Gastroesophageal sphincter (tissue), 3 donors: ENCODE data around the gene TBC1D10B.

Experiments used
- POLR2A ChIP-seq, 2 donors: fragments of 450-650 bp; IDR thresholded peaks; one replicate each; pipeline ENCODE4 v1.6.1; 2017; ENCODE audit warnings: antibody characterized with exemption in 2 of 2, mild to moderate bottlenecking in 2 of 2, moderate library complexity in 1 of 2
- TF ChIP-seq, protein P1 (sequence below), 4 experiments: fragments of 200-600 bp in 2 of 4; fragments of 450-650 bp in 2 of 4; sonication (generic) in 1 of 4; IDR thresholded peaks; one replicate each; pipeline ENCODE4 v1.5.1; 2017 to 2019; ENCODE audit warnings: antibody characterized with exemption in 4 of 4, mild to moderate bottlenecking in 2 of 4, moderate library complexity in 2 of 4

DNA sequence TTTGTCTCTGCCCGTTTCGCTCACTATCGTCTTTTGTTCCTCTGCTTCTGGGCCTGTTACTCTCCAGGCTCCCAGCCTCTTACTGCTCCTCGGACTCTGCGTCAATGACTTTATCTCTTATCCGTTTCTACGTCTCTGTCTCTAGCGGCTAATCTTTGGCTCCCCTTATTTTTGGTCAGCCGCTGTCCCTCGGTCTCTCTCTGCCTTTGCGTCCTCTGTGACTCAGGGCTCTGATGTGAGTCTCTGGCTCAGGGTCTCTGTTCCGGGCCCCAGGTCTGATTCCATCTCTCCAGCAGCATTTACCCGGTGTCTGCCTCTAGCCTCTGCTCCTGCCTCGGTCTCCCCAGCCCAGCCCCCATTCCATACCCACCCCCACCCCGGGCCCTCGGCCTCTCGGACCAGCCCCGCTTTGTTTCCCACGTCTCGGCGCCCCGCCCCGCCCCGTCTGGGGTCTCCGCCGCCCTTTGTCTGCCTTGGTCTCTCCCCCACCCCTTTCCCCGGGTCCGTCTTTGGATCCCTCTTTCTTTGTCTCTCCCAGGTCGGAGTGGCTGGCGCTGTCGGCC, 24.4 kb upstream of the TBC1D10B start:
- no peak for TF ChIP-seq POLR2A (IDR thresholded peaks at IDR 0.05)
- TF ChIP-seq, protein P1, sequence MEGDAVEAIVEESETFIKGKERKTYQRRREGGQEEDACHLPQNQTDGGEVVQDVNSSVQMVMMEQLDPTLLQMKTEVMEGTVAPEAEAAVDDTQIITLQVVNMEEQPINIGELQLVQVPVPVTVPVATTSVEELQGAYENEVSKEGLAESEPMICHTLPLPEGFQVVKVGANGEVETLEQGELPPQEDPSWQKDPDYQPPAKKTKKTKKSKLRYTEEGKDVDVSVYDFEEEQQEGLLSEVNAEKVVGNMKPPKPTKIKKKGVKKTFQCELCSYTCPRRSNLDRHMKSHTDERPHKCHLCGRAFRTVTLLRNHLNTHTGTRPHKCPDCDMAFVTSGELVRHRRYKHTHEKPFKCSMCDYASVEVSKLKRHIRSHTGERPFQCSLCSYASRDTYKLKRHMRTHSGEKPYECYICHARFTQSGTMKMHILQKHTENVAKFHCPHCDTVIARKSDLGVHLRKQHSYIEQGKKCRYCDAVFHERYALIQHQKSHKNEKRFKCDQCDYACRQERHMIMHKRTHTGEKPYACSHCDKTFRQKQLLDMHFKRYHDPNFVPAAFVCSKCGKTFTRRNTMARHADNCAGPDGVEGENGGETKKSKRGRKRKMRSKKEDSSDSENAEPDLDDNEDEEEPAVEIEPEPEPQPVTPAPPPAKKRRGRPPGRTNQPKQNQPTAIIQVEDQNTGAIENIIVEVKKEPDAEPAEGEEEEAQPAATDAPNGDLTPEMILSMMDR (IDR thresholded peaks at IDR 0.05) = no peak
